CD4-positive, alpha-beta memory T cell (primary cell): ENCODE measurements around the gene GCNT2. TPM values are rescaled to one million over a fixed set of nuclear protein-coding genes. Genes with fewer than 3 reads are reported as not detected.

Experiments
- CTCF ChIA-PET: fragments of 350-600 bp; sonication (Branson Sonifier 250); formaldehyde crosslinking; loops from one replicate; lab custom pipeline; 2021; ENCODE audit warnings: inconsistent platforms; ENCODE audit not compliant: partially characterized antibody; lab: Charles Lee
- POLR2A ChIA-PET: fragments of 350-600 bp; sonication (Branson Sonifier 250); formaldehyde crosslinking; loops from one replicate; lab custom pipeline; 2021; ENCODE audit not compliant: partially characterized antibody; lab: Charles Lee
- DNase-seq, 5 donors: peaks; one replicate each; pipeline versions ENCODE4 v3.0.0 to v3.0.0-alpha.2; 2020 to 2022; ENCODE audit warnings: mixed read lengths in 1 of 5
- H3K27ac ChIP-seq: one replicate; pipeline ENCODE4 v1.7.0; 2013; ENCODE audit warnings: low read depth, low read length
- H3K27me3 ChIP-seq: 2 replicates; pipeline ENCODE4 v1.7.0; 2013; ENCODE audit warnings: mild to moderate bottlenecking, low read length, moderate library complexity; ENCODE audit not compliant: insufficient read depth
- H3K36me3 ChIP-seq: 2 replicates; pipeline ENCODE4 v1.7.0; 2013; ENCODE audit warnings: mild to moderate bottlenecking, low read length, moderate library complexity; ENCODE audit not compliant: insufficient read depth
- H3K4me1 ChIP-seq: 2 replicates; pipeline ENCODE4 v1.7.0; 2013; ENCODE audit warnings: mild to moderate bottlenecking, low read length, moderate library complexity; ENCODE audit not compliant: insufficient read depth
- H3K4me3 ChIP-seq, 2 donors: one replicate each; pipeline ENCODE4 v1.7.0; 2013; ENCODE audit warnings: low read length in 2 of 2, mild to moderate bottlenecking in 1 of 2
- H3K9me3 ChIP-seq, 2 donors: one replicate each; pipeline ENCODE4 v1.7.0; 2013; ENCODE audit warnings: low read length in 2 of 2, control low read depth in 1 of 2; ENCODE audit not compliant: control insufficient read depth in 1 of 2
- H3K27ac Mint-ChIP-seq, 7 donors: one replicate each; pipeline ENCODE4 v1.8.0; 2020 to 2021; ENCODE audit warnings: mixed read lengths in 7 of 7, mild to moderate bottlenecking in 6 of 7, inconsistent platforms in 3 of 7, moderate library complexity in 3 of 7
- H3K27me3 Mint-ChIP-seq, 2 donors: one replicate each; pipeline ENCODE4 v1.8.0; 2020 to 2021; ENCODE audit warnings: mixed read lengths in 2 of 2
- H3K36me3 Mint-ChIP-seq, 2 donors: one replicate each; pipeline ENCODE4 v1.8.0; 2020 to 2021; ENCODE audit warnings: mixed read lengths in 2 of 2, inconsistent platforms in 1 of 2, mild to moderate bottlenecking in 1 of 2
- H3K4me1 Mint-ChIP-seq, 4 donors: one replicate each; pipeline ENCODE4 v1.8.0; 2020 to 2021; ENCODE audit warnings: mixed read lengths in 4 of 4, mild to moderate bottlenecking in 1 of 4
- H3K4me3 Mint-ChIP-seq, 8 donors: one replicate each; pipeline ENCODE4 v1.8.0; 2020 to 2021; ENCODE audit warnings: mixed read lengths in 8 of 8, mild to moderate bottlenecking in 7 of 8, moderate library complexity in 6 of 8, inconsistent platforms in 3 of 8
- H3K9me3 Mint-ChIP-seq, 8 donors: one replicate each; pipeline ENCODE4 v1.8.0; 2020 to 2021; ENCODE audit warnings: mixed read lengths in 8 of 8, mild to moderate bottlenecking in 5 of 8, inconsistent platforms in 3 of 8, moderate library complexity in 1 of 8
- intact Hi-C: fragments of 100-400 bp; cut with micrococcal nuclease; formaldehyde crosslinking; loops from one replicate; pipeline ENCODE4 v1.15.1; 2023
- polyA plus RNA-seq, 2 donors: library from polyadenylated mRNA; unstranded; fragments of 300-500 nt; fragmentation: Illumina TruSeq; gene quantifications; one replicate each; pipeline ENCODE4 v1.2.3, GENCODE V29; 2021
- total RNA-seq, 2 experiments: library from RNA; stranded (reverse); gene quantifications; one replicate each; pipeline ENCODE4 v1.2.3, GENCODE V29; 2021

GCNT2 gene
- total and polyA plus RNA-seq, 4 experiments from 2014 or later, result 0.75 to 4.2 (median 2.2) TPM

GRCh38 chr6:10534419-10534762 lies 13.2 kb downstream of the GCNT2 start:
- peaks cover 0 to 1% of the 10 kb centered on the region in 2 donors for H3K27me3 Mint-ChIP-seq
- DNase-seq, result no peak
- H3K36me3 Mint-ChIP-seq, result peaks cover 1 to 14% of the 10 kb centered on the region in 2 donors
- intact Hi-C loops, result no loop called here
- Histone ChIP-seq H3K4me3 (no peak overlapping the region), H3K4me1 (peaks cover 35% of the 10 kb centered on the region), H3K27ac (no peak overlapping the region), H3K9me3 (no peaks in the 10 kb centered on the region), H3K36me3 (no peaks in the 10 kb centered on the region), H3K27me3 (no peaks in the 10 kb centered on the region)
- ChIA-PET POLR2A (no interaction called here), CTCF (interaction anchor here (1.6 kb wide), 1 partner anchor 56 kb away, joined by 3 read pairs; no protein-coding TSS in a partner anchor)
- peaks cover 0 to 3% (median 0%) of the 10 kb centered on the region in 8 donors for H3K9me3 Mint-ChIP-seq
- H3K4me1 Mint-ChIP-seq, result peaks cover 27 to 59% (median 36%) of the 10 kb centered on the region in 4 donors
- no peak overlapping the region for H3K27ac Mint-ChIP-seq
- H3K4me3 Mint-ChIP-seq, result peak overlapping the region in 1 of 8 donors; percentile 10

- Histone ChIP-seq H3K9me3 (no peaks in the 10 kb centered on the region), H3K27ac (no peak overlapping the region), H3K4me3 (no peak overlapping the region), H3K4me1 (peaks cover 28% of the 10 kb centered on the region), H3K36me3 (no peaks in the 10 kb centered on the region), H3K27me3 (no peaks in the 10 kb centered on the region)
- peaks cover 0 to 1% of the 10 kb centered on the region in 2 donors for H3K27me3 Mint-ChIP-seq
- no peak overlapping the region for H3K4me3 Mint-ChIP-seq
- intact Hi-C loops, result no loop called here
- peaks cover 24 to 56% (median 31%) of the 10 kb centered on the region in 4 donors for H3K4me1 Mint-ChIP-seq
- no peak for DNase-seq
- H3K9me3 Mint-ChIP-seq, result peaks cover 0 to 6% (median 0%) of the 10 kb centered on the region in 8 donors
- peaks cover 1 to 14% of the 10 kb centered on the region in 2 donors for H3K36me3 Mint-ChIP-seq
- CTCF ChIA-PET, result no interaction called here
- H3K27ac Mint-ChIP-seq, result no peak overlapping the region
- POLR2A ChIA-PET, result no interaction called here
Observed at GRCh38 chr6:10535193-10535592, 14.0 kb downstream of the GCNT2 start.

GRCh38 chr6:10537726-10538125 lies 16.6 kb downstream of the GCNT2 start:
- no peak for DNase-seq
- POLR2A ChIA-PET, result no interaction called here
- Mint-ChIP-seq H3K4me1 (peaks cover 7 to 31% (median 12%) of the 10 kb centered on the region in 4 donors), H3K9me3 (peaks cover 0 to 8% (median 1%) of the 10 kb centered on the region in 8 donors), H3K4me3 (no peak overlapping the region), H3K27ac (no peak overlapping the region), H3K36me3 (peaks cover 6 to 13% of the 10 kb centered on the region in 2 donors), H3K27me3 (peaks cover 0 to 1% of the 10 kb centered on the region in 2 donors)
- Histone ChIP-seq H3K36me3 (no peaks in the 10 kb centered on the region), H3K4me3 (no peak overlapping the region), H3K27me3 (no peaks in the 10 kb centered on the region), H3K4me1 (peaks cover 2% of the 10 kb centered on the region), H3K9me3 (no peaks in the 10 kb centered on the region), H3K27ac (no peak overlapping the region)
- CTCF ChIA-PET, result no interaction called here
- intact Hi-C loops, result no loop called here

GRCh38 chr6:10540073-10540746 lies 19.1 kb downstream of the GCNT2 start:
- Histone ChIP-seq H3K27ac (no peak overlapping the region), H3K9me3 (no peaks in the 10 kb centered on the region), H3K27me3 (no peaks in the 10 kb centered on the region), H3K4me1 (no peaks in the 10 kb centered on the region), H3K36me3 (no peaks in the 10 kb centered on the region), H3K4me3 (no peak overlapping the region)
- Mint-ChIP-seq H3K4me1 (peaks cover 0 to 17% (median 9%) of the 10 kb centered on the region in 4 donors), H3K36me3 (peaks cover 6 to 13% of the 10 kb centered on the region in 2 donors), H3K9me3 (peaks cover 0 to 8% (median 1%) of the 10 kb centered on the region in 8 donors), H3K27me3 (no peaks in the 10 kb centered on the region), H3K27ac (no peak overlapping the region), H3K4me3 (peak overlapping the region in 1 of 8 donors; percentile 12)
- CTCF ChIA-PET, result no interaction called here
- POLR2A ChIA-PET, result no interaction called here
- intact Hi-C loops, result no loop called here
- DNase-seq, result no peak

- H3K4me1 ChIP-seq, result no peaks in the 10 kb centered on the region
- ChIA-PET CTCF (no interaction called here), POLR2A (no interaction called here)
- no peaks in the 10 kb centered on the region for H3K9me3 ChIP-seq
- H3K27ac ChIP-seq, result no peak overlapping the region
- H3K4me3 ChIP-seq, result no peak overlapping the region
- no peak overlapping the region for H3K4me3 Mint-ChIP-seq
- intact Hi-C loops, result no loop called here
- no peaks in the 10 kb centered on the region for H3K36me3 ChIP-seq
- no peaks in the 10 kb centered on the region for H3K27me3 ChIP-seq
- H3K27ac Mint-ChIP-seq, result no peak overlapping the region
- peaks cover 0 to 5% (median 1%) of the 10 kb centered on the region in 8 donors for H3K9me3 Mint-ChIP-seq
- peaks cover 0 to 8% (median 6%) of the 10 kb centered on the region in 4 donors for H3K4me1 Mint-ChIP-seq
- no peak for DNase-seq
- H3K36me3 Mint-ChIP-seq, result peaks cover 6 to 8% of the 10 kb centered on the region in 2 donors
- no peaks in the 10 kb centered on the region for H3K27me3 Mint-ChIP-seq
Observed at GRCh38 chr6:10541591-10541990, 20.4 kb downstream of the GCNT2 start.

GRCh38 chr6:10542213-10542612 lies 21.1 kb downstream of the GCNT2 start:
- Histone ChIP-seq H3K9me3 (no peaks in the 10 kb centered on the region), H3K27ac (no peak overlapping the region), H3K27me3 (no peaks in the 10 kb centered on the region), H3K4me3 (no peak overlapping the region), H3K4me1 (no peaks in the 10 kb centered on the region), H3K36me3 (no peaks in the 10 kb centered on the region)
- no peak for DNase-seq
- Mint-ChIP-seq H3K4me1 (peaks cover 0 to 8% (median 6%) of the 10 kb centered on the region in 4 donors), H3K27me3 (no peaks in the 10 kb centered on the region), H3K4me3 (no peak overlapping the region), H3K9me3 (peaks cover 0 to 5% (median 1%) of the 10 kb centered on the region in 8 donors), H3K27ac (no peak overlapping the region), H3K36me3 (peaks cover 6 to 8% of the 10 kb centered on the region in 2 donors)
- intact Hi-C loops, result no loop called here
- CTCF ChIA-PET, result no interaction called here
- POLR2A ChIA-PET, result no interaction called here

GRCh38 chr6:10543488-10543887 lies 22.3 kb downstream of the GCNT2 start:
- peaks cover 0 to 8% (median 4%) of the 10 kb centered on the region in 4 donors for H3K4me1 Mint-ChIP-seq
- ChIA-PET CTCF (no interaction called here), POLR2A (no interaction called here)

More at GRCh38 chr6:10543488-10543887, 22.3 kb downstream of the GCNT2 start:
- Mint-ChIP-seq H3K27me3 (no peaks in the 10 kb centered on the region), H3K27ac (no peak overlapping the region), H3K9me3 (peaks cover 0 to 5% (median 1%) of the 10 kb centered on the region in 8 donors), H3K4me3 (no peak overlapping the region), H3K36me3 (peaks cover 5% of the 10 kb centered on the region in 2 donors)
- intact Hi-C loops, result no loop called here
- H3K4me1 ChIP-seq, result no peaks in the 10 kb centered on the region
- H3K9me3 ChIP-seq, result no peaks in the 10 kb centered on the region
- H3K36me3 ChIP-seq, result no peaks in the 10 kb centered on the region
- no peak overlapping the region for H3K27ac ChIP-seq
- no peak overlapping the region for H3K4me3 ChIP-seq
- H3K27me3 ChIP-seq, result no peaks in the 10 kb centered on the region
- no peak for DNase-seq
